Nephron progenitor cell (in vitro differentiated cells): ENCODE data around the gene C5AR1.
A peak's percentile ranks its signal among the peaks of the same experiment; 100 is the strongest.
"Not testable (repeated sequence)": the region's sequence is repeated elsewhere in the genome, so short reads cannot be mapped to it uniquely, and the experiment has no call there.

Source experiments
- DNase-seq: peaks from one replicate; pipeline ENCODE4 v3.0.0; 2021
- H3K27ac Mint-ChIP-seq: 2 replicates; pipeline ENCODE4 v1.8.0; 2021; ENCODE audit warnings: mild to moderate bottlenecking, moderate library complexity, mixed read lengths
- H3K27me3 Mint-ChIP-seq: 2 replicates; pipeline ENCODE4 v1.8.0; 2021; ENCODE audit warnings: mild to moderate bottlenecking, low read depth, mixed read lengths; ENCODE audit not compliant: poor library complexity
- H3K36me3 Mint-ChIP-seq: 2 replicates; pipeline ENCODE4 v1.8.0; 2021; ENCODE audit warnings: low read depth, mixed read lengths
- H3K4me1 Mint-ChIP-seq: 2 replicates; pipeline ENCODE4 v1.8.0; 2021; ENCODE audit warnings: mixed read lengths
- H3K4me3 Mint-ChIP-seq: 2 replicates; pipeline ENCODE4 v1.8.0; 2021; ENCODE audit warnings: mild to moderate bottlenecking, moderate library complexity, mixed read lengths
- H3K9me3 Mint-ChIP-seq: 2 replicates; pipeline ENCODE4 v1.8.0; 2021; ENCODE audit warnings: mild to moderate bottlenecking, moderate library complexity, mixed read lengths
- TF ChIP-seq, protein P1 (sequence below): fragments of 200-600 bp; sonication (generic); IDR thresholded peaks from 2 replicates; pipeline ENCODE4 v1.5.0; 2021; ENCODE audit warnings: antibody characterized with exemption

The C5AR1 gene

DNA sequence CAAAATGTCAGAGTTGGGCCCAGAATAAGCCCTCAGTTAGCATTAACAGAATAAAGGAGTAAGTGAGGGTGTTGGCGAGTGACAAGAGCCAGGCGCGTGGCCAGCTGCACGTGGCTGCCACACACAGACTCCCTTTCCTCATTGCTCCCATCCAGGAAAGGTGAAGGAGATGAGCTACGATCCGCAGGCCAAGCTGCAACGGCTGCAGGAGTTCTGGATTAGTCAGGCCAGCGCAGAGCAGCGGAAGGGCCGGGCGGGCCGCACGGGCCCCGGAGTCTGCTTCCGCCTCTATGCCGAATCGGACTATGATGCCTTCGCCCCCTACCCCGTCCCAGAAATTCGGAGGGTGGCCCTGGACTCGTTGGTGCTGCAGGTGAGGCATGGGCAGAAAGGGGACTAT, 52.7 kb downstream of the C5AR1 start:
- H3K27me3 Mint-ChIP-seq: no peaks in the 10 kb centered on the region
- TF ChIP-seq, protein P1, sequence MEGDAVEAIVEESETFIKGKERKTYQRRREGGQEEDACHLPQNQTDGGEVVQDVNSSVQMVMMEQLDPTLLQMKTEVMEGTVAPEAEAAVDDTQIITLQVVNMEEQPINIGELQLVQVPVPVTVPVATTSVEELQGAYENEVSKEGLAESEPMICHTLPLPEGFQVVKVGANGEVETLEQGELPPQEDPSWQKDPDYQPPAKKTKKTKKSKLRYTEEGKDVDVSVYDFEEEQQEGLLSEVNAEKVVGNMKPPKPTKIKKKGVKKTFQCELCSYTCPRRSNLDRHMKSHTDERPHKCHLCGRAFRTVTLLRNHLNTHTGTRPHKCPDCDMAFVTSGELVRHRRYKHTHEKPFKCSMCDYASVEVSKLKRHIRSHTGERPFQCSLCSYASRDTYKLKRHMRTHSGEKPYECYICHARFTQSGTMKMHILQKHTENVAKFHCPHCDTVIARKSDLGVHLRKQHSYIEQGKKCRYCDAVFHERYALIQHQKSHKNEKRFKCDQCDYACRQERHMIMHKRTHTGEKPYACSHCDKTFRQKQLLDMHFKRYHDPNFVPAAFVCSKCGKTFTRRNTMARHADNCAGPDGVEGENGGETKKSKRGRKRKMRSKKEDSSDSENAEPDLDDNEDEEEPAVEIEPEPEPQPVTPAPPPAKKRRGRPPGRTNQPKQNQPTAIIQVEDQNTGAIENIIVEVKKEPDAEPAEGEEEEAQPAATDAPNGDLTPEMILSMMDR: no peak
- H3K4me3 Mint-ChIP-seq: no peak overlapping the region
- H3K27ac Mint-ChIP-seq: no peak overlapping the region
- peaks cover 63% of the 10 kb centered on the region for H3K36me3 Mint-ChIP-seq
- H3K9me3 Mint-ChIP-seq: no peaks in the 10 kb centered on the region
- DNase-seq: no peak
- H3K4me1 Mint-ChIP-seq: no peaks in the 10 kb centered on the region

DNA sequence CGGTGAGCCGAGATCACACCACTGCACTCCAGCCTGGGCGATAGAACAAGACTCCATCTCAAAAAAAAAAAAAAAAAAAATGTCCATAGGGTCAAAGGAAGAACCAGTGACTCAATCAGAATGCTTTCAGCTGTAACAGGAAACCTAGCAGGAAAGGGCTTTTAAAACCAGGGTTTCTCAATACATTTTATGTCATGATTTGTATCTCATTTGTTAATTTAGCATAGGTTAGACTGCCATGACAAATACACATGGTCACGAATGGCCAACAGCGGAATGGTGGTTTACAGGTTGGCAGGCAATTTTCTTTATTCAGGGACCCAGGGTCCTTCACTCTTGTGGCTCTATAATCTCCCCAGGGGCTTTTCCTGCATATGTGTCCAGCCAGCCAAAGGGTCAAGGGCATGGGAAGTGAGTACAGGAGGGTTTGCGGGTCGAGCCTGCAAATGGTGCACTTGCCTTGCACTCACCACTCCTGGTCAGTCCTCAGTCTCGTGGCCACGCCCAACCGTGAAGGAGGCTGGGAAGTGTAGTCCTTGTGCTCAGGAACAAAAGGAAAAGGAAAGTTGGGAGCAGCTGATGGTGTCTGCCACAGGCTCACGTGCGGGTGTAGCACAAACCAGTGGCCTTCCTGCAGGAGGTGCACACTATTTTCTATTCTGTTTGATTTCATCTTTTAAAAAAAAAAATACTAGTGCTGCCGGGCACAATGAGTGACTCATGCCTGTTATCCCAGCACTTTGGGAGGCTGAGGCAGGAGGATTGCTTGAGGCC, 54.3 kb downstream of the C5AR1 start:
- no peak for DNase-seq
- H3K9me3 Mint-ChIP-seq: no peaks in the 10 kb centered on the region
- no peaks in the 10 kb centered on the region for H3K4me1 Mint-ChIP-seq
- TF ChIP-seq, protein P1: no peak
- H3K4me3 Mint-ChIP-seq: no peak overlapping the region
- H3K27me3 Mint-ChIP-seq: no peaks in the 10 kb centered on the region
- no peak overlapping the region for H3K27ac Mint-ChIP-seq
- peaks cover 49% of the 10 kb centered on the region for H3K36me3 Mint-ChIP-seq

DNA sequence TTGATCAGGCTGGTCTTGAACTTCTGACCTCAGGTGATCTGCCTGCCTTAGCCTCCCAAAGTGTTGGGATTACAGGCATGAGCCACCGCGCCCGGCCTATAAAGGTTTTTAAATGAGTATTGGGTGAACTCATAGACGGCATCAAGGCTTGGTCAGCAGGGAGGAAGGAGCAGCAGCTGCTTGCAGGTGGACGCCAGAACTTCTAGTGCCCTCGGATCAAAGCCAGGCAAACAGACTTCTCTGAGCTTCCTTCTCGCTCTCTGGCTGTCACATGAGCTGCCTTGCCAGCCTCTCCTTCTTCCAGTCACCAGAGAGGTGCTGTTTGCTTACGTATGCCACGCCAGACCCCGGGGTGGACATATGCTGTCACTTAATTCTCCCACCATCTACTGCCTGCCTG, 55.8 kb downstream of the C5AR1 start:
- not testable (repeated sequence) for H3K9me3 Mint-ChIP-seq, H3K27me3 Mint-ChIP-seq, DNase-seq, H3K4me3 Mint-ChIP-seq, H3K4me1 Mint-ChIP-seq, H3K27ac Mint-ChIP-seq
- peaks cover 50% of the 10 kb centered on the region for H3K36me3 Mint-ChIP-seq

DNA sequence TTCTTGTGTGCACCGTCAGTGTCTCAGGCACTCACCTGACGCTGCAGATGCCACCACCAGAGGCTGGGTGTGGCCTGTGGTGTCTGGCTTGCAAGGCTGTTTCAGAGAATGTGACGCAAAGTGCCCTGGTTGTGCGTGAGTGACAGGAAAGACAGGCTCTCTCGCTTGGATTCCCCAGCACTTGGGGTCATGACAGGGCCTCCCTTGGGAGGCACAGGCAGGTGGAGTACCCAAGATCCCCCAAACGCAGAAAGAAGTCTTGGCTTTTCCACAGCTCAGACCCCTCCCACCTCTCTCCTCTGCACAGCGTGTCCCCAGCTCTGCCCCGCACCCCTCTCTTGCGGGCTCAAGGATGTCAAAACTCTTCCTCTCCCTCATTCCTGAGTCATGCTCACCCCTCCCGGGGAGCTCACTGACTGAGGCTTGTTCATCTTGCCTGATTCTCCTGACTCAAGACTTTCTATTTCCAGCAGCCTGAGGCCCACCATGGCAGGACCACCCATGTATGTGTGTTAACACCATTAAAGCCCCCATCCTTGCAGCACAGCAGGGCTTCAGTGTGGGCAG, 60.5 kb downstream of the C5AR1 start:
- peak overlapping the region; percentile 56 for H3K27ac Mint-ChIP-seq
- no peak overlapping the region for H3K4me3 Mint-ChIP-seq
- peaks cover 28% of the 10 kb centered on the region for H3K36me3 Mint-ChIP-seq
- no peaks in the 10 kb centered on the region for H3K9me3 Mint-ChIP-seq
- H3K4me1 Mint-ChIP-seq: no peaks in the 10 kb centered on the region
- DNase-seq: no peak
- TF ChIP-seq, protein P1: no peak
- peaks cover 2% of the 10 kb centered on the region for H3K27me3 Mint-ChIP-seq

DNA sequence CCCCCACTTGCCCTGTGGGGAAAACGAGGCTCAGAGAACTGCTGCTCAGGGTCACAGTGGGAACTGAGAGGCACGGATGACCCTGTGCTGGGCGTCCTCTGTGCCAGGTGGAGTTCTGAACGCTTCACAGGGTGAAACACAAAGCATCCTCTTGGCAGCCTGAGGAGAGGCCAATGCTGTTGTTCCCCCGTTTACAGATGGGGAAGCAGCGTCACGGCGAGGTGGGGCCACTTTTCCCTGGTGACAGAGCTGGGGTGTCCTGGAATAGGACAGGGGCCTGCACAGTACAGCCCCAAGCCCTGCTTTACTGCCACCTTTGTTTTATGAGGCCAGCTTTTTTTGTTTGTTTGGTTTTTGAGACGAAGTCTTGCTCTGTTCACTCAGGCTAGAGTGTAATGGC, 61.6 kb downstream of the C5AR1 start:
- H3K27ac Mint-ChIP-seq: no peak overlapping the region
- H3K4me1 Mint-ChIP-seq: no peaks in the 10 kb centered on the region
- H3K27me3 Mint-ChIP-seq: peaks cover 2% of the 10 kb centered on the region

More for the DNA sequence above, 61.6 kb downstream of the C5AR1 start:
- no peak for DNase-seq
- H3K9me3 Mint-ChIP-seq: no peaks in the 10 kb centered on the region
- TF ChIP-seq, protein P1: no peak
- no peak overlapping the region for H3K4me3 Mint-ChIP-seq
- H3K36me3 Mint-ChIP-seq: peaks cover 22% of the 10 kb centered on the region
